Measurements from ENCODE around the gene KRTAP1-3. TPM values are rescaled to one million over a fixed set of nuclear protein-coding genes. Genes with fewer than 3 reads are reported as not detected.
"Not testable (repeated sequence)": the region's sequence is repeated elsewhere in the genome, so short reads cannot be mapped to it uniquely, and the experiment has no call there.

Gene KRTAP1-3
- not detected for total RNA-seq

DNA sequence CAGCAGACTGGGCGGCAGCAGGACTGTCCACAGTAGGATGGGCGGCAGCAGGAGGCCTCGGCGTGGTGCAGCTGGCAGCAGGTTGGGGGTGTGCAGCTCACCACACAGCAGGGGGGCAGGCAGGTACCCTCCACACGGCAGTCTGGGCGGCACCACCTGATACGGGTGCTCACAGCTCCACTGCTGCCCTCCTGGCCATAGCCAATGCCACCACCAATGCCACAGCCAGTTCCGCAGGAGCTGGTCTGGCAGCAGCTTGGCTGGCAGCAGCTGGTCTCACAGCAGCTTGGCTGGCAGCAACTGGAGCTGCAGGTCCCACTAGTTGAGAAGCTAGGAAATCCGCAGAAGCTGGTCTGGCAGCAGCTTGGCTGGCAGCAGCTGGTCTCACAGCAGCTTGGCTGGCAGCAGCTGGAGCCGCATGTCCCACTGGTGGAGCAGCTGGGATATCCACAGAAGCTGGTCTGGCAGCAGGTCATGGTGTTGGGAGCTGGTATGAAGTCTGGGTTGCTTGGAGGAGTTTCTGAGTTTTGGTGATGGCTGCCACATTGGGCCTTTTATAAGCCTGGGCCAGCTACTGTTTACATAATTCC is at the start of gene KRTAP1-3:
KRTAP1-3 (minus strand) TSS at position 529 of the 590 bp plus-strand sequence; CDS start at position 476, 53 bp downstream.
- H3K4me1 Mint-ChIP-seq (ENCODE audit: low read depth); H3K9me3 Mint-ChIP-seq; CTCF ChIA-PET; POLR2A ChIA-PET; H3K4me3 Mint-ChIP-seq; H3K27ac Mint-ChIP-seq; DNase-seq; ATAC-seq; H3K36me3 Mint-ChIP-seq (ENCODE audit: low read depth); intact Hi-C loops (cut with micrococcal nuclease): not testable (repeated sequence)
- peaks cover 13% of the 10 kb centered on the region for H3K27me3 Mint-ChIP-seq

- H3K4me1 Mint-ChIP-seq (ENCODE audit: low read depth); ATAC-seq; H3K36me3 Mint-ChIP-seq (ENCODE audit: low read depth); intact Hi-C loops (cut with micrococcal nuclease); H3K9me3 Mint-ChIP-seq; H3K4me3 Mint-ChIP-seq; H3K27me3 Mint-ChIP-seq; DNase-seq; H3K27ac Mint-ChIP-seq; CTCF ChIA-PET; POLR2A ChIA-PET: not testable (repeated sequence)
These were observed 49.6 kb upstream of the KRTAP1-3 start, which contains the start of gene KRTAP4-7 for GRCh38 chr17:41084100-41084856. Gene KRTAP4-7 (plus strand): TSS chr17:41084150. CDS start chr17:41084207, 57 bp downstream.

GRCh38 chr17:41083427-41083826 is 48.8 kb upstream of the KRTAP1-3 start:
- POLR2A ChIA-PET, result not testable (repeated sequence)

GRCh38 chr17:41082626-41083025 is 48.0 kb upstream of the KRTAP1-3 start:
- no peaks in the 10 kb centered on the region for H3K36me3 Mint-ChIP-seq (ENCODE audit: low read depth)
- intact Hi-C loops (cut with micrococcal nuclease), result no loop called here
- H3K4me3 Mint-ChIP-seq, result no peak overlapping the region
- no peaks in the 10 kb centered on the region for H3K9me3 Mint-ChIP-seq
- POLR2A ChIA-PET, result no interaction called here
- H3K27me3 Mint-ChIP-seq, result peaks cover 6% of the 10 kb centered on the region
- CTCF ChIA-PET, result no interaction called here
- ATAC-seq (no peak), DNase-seq (no peak)
- H3K27ac Mint-ChIP-seq, result no peak overlapping the region
- TF ChIP-seq, protein P1, sequence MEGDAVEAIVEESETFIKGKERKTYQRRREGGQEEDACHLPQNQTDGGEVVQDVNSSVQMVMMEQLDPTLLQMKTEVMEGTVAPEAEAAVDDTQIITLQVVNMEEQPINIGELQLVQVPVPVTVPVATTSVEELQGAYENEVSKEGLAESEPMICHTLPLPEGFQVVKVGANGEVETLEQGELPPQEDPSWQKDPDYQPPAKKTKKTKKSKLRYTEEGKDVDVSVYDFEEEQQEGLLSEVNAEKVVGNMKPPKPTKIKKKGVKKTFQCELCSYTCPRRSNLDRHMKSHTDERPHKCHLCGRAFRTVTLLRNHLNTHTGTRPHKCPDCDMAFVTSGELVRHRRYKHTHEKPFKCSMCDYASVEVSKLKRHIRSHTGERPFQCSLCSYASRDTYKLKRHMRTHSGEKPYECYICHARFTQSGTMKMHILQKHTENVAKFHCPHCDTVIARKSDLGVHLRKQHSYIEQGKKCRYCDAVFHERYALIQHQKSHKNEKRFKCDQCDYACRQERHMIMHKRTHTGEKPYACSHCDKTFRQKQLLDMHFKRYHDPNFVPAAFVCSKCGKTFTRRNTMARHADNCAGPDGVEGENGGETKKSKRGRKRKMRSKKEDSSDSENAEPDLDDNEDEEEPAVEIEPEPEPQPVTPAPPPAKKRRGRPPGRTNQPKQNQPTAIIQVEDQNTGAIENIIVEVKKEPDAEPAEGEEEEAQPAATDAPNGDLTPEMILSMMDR (IDR thresholded peaks at IDR 0.05), result no peak
- H3K4me1 Mint-ChIP-seq (ENCODE audit: low read depth), result no peaks in the 10 kb centered on the region

More at GRCh38 chr17:41083427-41083826, 48.8 kb upstream of the KRTAP1-3 start:
- H3K27me3 Mint-ChIP-seq; H3K4me3 Mint-ChIP-seq; ATAC-seq; H3K9me3 Mint-ChIP-seq; CTCF ChIA-PET; DNase-seq; H3K27ac Mint-ChIP-seq; H3K36me3 Mint-ChIP-seq (ENCODE audit: low read depth); H3K4me1 Mint-ChIP-seq (ENCODE audit: low read depth); intact Hi-C loops (cut with micrococcal nuclease): not testable (repeated sequence)

GRCh38 chr17:41076788-41077187 is 42.1 kb upstream of the KRTAP1-3 start:
- TF ChIP-seq, protein P1 (IDR thresholded peaks at IDR 0.05), result no peak
- ATAC-seq (no peak), DNase-seq (no peak)
- intact Hi-C loops (cut with micrococcal nuclease), result no loop called here
- Mint-ChIP-seq H3K4me1 (ENCODE audit: low read depth) (no peaks in the 10 kb centered on the region), H3K9me3 (no peaks in the 10 kb centered on the region), H3K36me3 (ENCODE audit: low read depth) (no peaks in the 10 kb centered on the region), H3K27me3 (peaks cover 9% of the 10 kb centered on the region), H3K27ac (no peak overlapping the region), H3K4me3 (no peak overlapping the region)
- ChIA-PET POLR2A (no interaction called here), CTCF (no interaction called here)

- Mint-ChIP-seq H3K4me1 (ENCODE audit: low read depth) (no peaks in the 10 kb centered on the region), H3K27ac (no peak overlapping the region), H3K36me3 (ENCODE audit: low read depth) (no peaks in the 10 kb centered on the region), H3K4me3 (no peak overlapping the region), H3K27me3 (peaks cover 9% of the 10 kb centered on the region), H3K9me3 (no peaks in the 10 kb centered on the region)
- no peak for DNase-seq
- no peak for ATAC-seq
- TF ChIP-seq, protein P1 (IDR thresholded peaks at IDR 0.05), result no peak
- POLR2A ChIA-PET, result no interaction called here
- CTCF ChIA-PET, result no interaction called here
- intact Hi-C loops (cut with micrococcal nuclease), result no loop called here
These were observed 39.0 kb upstream of the KRTAP1-3 start for GRCh38 chr17:41073676-41074075.
